Panc1 (cell line): Measurements from ENCODE around the gene ADAM22. TPM values are rescaled to one million over a fixed set of nuclear protein-coding genes. Genes with fewer than 3 reads are reported as not detected.
A peak's percentile ranks its signal among the peaks of the same experiment; 100 is the strongest.

ENCODE experiments used
- ATAC-seq: fragments of 200-7000 bp; cut with Tn5 transposase; 2 replicates; pipeline ENCODE4 v1.9.1; 2020; ENCODE audit warnings: mild to moderate bottlenecking, moderate library complexity
- BruUV-seq: library from RNA; stranded (reverse); fragments of 400-500 nt; replicated peaks from 2 replicates; lab custom pipeline; 2021; lab: Mats Ljungman, UMichigan
- CTCF ChIA-PET: fragments of 300-600 bp; sonication (Branson Sonifier 250); formaldehyde crosslinking; loops from one replicate; lab custom pipeline; 2022; ENCODE audit warnings: antibody characterized with exemption; lab: Charles Lee
- POLR2A ChIA-PET: fragments of 300-600 bp; sonication (Branson Sonifier 250); formaldehyde crosslinking; loops from one replicate; lab custom pipeline; 2022; ENCODE audit warnings: antibody characterized with exemption; lab: Charles Lee
- DNase-seq: peaks from one replicate; pipeline ENCODE4 v3.0.0-alpha.2; 2010; ENCODE audit warnings: low read depth, low spot score
- H3K27ac ChIP-seq: 2 replicates; pipeline ENCODE4 v1.5.1; 2011; ENCODE audit warnings: mild to moderate bottlenecking, low read length, inconsistent platforms
- H3K27me3 ChIP-seq: fragments of 200-500 bp; sonication (Bioruptor generic); 2 replicates; pipeline ENCODE4 v1.6.0; 2014; ENCODE audit warnings: low read length, inconsistent platforms; ENCODE audit not compliant: control insufficient read depth, insufficient read depth
- H3K36me3 ChIP-seq: fragments of 200-500 bp; sonication (Bioruptor generic); 2 replicates; pipeline ENCODE4 v1.5.1; 2014; ENCODE audit warnings: inconsistent platforms, mild to moderate bottlenecking, low read length, moderate library complexity; ENCODE audit not compliant: control insufficient read depth, insufficient read depth
- H3K4me1 ChIP-seq: 2 replicates; pipeline ENCODE4 v1.5.1; 2011; ENCODE audit warnings: inconsistent platforms, mild to moderate bottlenecking, low read length, moderate library complexity; ENCODE audit not compliant: control insufficient read depth, insufficient read depth
- H3K4me3 ChIP-seq, 2 experiments: 2 replicates each; pipeline ENCODE4 v1.5.1; 2011 to 2012; ENCODE audit warnings: low read depth in 2 of 2, low read length in 2 of 2, mild to moderate bottlenecking in 2 of 2, inconsistent platforms in 1 of 2, moderate library complexity in 1 of 2
- H3K9me3 ChIP-seq: fragments of 200-500 bp; sonication (Bioruptor generic); 2 replicates; pipeline ENCODE4 v1.5.1; 2014; ENCODE audit warnings: low read depth, mild to moderate bottlenecking, inconsistent platforms, low read length, moderate library complexity; ENCODE audit not compliant: control insufficient read depth, insufficient read depth
- POLR2AphosphoS5 ChIP-seq: IDR thresholded peaks from 2 replicates; pipeline ENCODE4 v1.6.1; 2012; ENCODE audit warnings: mild to moderate bottlenecking, low read depth, low read length, moderate library complexity
- SIN3A ChIP-seq: IDR thresholded peaks from 2 replicates; pipeline ENCODE4 v1.6.1; 2012; ENCODE audit warnings: low read depth, mild to moderate bottlenecking, low read length, moderate library complexity, borderline replicate concordance; ENCODE audit not compliant: insufficient read depth
- TCF7L2 ChIP-seq: IDR thresholded peaks from 2 replicates; pipeline ENCODE4 v1.6.1; 2011; ENCODE audit warnings: mild to moderate bottlenecking, low read depth, low read length, inconsistent platforms
- in situ Hi-C: cut with HindIII; loops from 2 replicates; pipeline ENCODE4 v1.10.0; 2016; ENCODE audit warnings: low sequenced_read_pairs, low pct_unique_long_range_greater_than_20kb
- intact Hi-C: fragments of 100-400 bp; cut with micrococcal nuclease; formaldehyde crosslinking; loops from one replicate; pipeline ENCODE4 v1.10.0; 2022; ENCODE audit not compliant: unreplicated experiment
- total RNA-seq: library from RNA; stranded (reverse); gene quantifications from one replicate; pipeline ENCODE4 v1.2.1, GENCODE V29; 2021; ENCODE audit not compliant: unreplicated experiment
- TF ChIP-seq, protein P1 (sequence below): fragments of 450-650 bp; IDR thresholded peaks from 2 replicates; pipeline ENCODE4 v1.5.1; 2017; ENCODE audit warnings: mild to moderate bottlenecking
- TF ChIP-seq, protein P2 (sequence below), 2 experiments: IDR thresholded peaks; 2 replicates each; pipeline ENCODE4 v1.6.1; 2011 to 2012; ENCODE audit warnings: low read depth in 2 of 2, control low read depth in 1 of 2, low read length in 1 of 2, mild to moderate bottlenecking in 1 of 2, moderate library complexity in 1 of 2; ENCODE audit not compliant: insufficient read depth in 1 of 2

The ADAM22 gene
- total RNA-seq, 1 experiment from 2014 or later: 4.2 TPM

GRCh38 chr7:88218836-88219605 is 285.0 kb downstream of the ADAM22 start:
- Histone ChIP-seq H3K4me3 (peak overlapping the region; percentile 89 to 93), H3K36me3 (peaks cover 13% of the 10 kb centered on the region), H3K9me3 (no peaks in the 10 kb centered on the region), H3K27me3 (no peaks in the 10 kb centered on the region), H3K4me1 (peaks cover 13% of the 10 kb centered on the region), H3K27ac (peak overlapping the region; percentile 89)
- DNase-seq (no peak), ATAC-seq (peak; percentile 19)
- intact Hi-C loops (no loop called here), in situ Hi-C loops (no loop called here)
- CTCF ChIA-PET: no interaction called here
- POLR2A ChIA-PET: interaction anchor here (0.6 kb wide), 2 partner anchors 89 to 770 kb away, joined by 3 to 6 read pairs; no protein-coding TSS in a partner anchor
- TF ChIP-seq POLR2AphosphoS5 (no peak), TCF7L2 (no peak), SIN3A (no peak)
- TF ChIP-seq, protein P1, sequence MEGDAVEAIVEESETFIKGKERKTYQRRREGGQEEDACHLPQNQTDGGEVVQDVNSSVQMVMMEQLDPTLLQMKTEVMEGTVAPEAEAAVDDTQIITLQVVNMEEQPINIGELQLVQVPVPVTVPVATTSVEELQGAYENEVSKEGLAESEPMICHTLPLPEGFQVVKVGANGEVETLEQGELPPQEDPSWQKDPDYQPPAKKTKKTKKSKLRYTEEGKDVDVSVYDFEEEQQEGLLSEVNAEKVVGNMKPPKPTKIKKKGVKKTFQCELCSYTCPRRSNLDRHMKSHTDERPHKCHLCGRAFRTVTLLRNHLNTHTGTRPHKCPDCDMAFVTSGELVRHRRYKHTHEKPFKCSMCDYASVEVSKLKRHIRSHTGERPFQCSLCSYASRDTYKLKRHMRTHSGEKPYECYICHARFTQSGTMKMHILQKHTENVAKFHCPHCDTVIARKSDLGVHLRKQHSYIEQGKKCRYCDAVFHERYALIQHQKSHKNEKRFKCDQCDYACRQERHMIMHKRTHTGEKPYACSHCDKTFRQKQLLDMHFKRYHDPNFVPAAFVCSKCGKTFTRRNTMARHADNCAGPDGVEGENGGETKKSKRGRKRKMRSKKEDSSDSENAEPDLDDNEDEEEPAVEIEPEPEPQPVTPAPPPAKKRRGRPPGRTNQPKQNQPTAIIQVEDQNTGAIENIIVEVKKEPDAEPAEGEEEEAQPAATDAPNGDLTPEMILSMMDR: no peak
- TF ChIP-seq, protein P2, sequence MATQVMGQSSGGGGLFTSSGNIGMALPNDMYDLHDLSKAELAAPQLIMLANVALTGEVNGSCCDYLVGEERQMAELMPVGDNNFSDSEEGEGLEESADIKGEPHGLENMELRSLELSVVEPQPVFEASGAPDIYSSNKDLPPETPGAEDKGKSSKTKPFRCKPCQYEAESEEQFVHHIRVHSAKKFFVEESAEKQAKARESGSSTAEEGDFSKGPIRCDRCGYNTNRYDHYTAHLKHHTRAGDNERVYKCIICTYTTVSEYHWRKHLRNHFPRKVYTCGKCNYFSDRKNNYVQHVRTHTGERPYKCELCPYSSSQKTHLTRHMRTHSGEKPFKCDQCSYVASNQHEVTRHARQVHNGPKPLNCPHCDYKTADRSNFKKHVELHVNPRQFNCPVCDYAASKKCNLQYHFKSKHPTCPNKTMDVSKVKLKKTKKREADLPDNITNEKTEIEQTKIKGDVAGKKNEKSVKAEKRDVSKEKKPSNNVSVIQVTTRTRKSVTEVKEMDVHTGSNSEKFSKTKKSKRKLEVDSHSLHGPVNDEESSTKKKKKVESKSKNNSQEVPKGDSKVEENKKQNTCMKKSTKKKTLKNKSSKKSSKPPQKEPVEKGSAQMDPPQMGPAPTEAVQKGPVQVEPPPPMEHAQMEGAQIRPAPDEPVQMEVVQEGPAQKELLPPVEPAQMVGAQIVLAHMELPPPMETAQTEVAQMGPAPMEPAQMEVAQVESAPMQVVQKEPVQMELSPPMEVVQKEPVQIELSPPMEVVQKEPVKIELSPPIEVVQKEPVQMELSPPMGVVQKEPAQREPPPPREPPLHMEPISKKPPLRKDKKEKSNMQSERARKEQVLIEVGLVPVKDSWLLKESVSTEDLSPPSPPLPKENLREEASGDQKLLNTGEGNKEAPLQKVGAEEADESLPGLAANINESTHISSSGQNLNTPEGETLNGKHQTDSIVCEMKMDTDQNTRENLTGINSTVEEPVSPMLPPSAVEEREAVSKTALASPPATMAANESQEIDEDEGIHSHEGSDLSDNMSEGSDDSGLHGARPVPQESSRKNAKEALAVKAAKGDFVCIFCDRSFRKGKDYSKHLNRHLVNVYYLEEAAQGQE (IDR thresholded peaks at IDR 0.05; ENCODE audit: insufficient read depth in 1 of 2, low read depth in 2 of 2, low read length in 1 of 2): no peak
- BruUV-seq: no TSS peak

GRCh38 chr7:88219781-88220747 is 286.0 kb downstream of the ADAM22 start, which contains the start of gene SRI:
Gene SRI (minus strand): TSS chr7:88220038. CDS start chr7:88220026, 12 bp downstream.
- in situ Hi-C loops (no loop called here), intact Hi-C loops (no loop called here)
- H3K27ac ChIP-seq: peak within 1 kb of the TSS; percentile 89
- H3K4me1 ChIP-seq: peaks cover 13% of the 10 kb centered on the region
- H3K36me3 ChIP-seq: peaks cover 9% of the 10 kb centered on the region
- CTCF ChIA-PET: no interaction called here
- no peaks in the 10 kb centered on the region for H3K9me3 ChIP-seq
- POLR2A ChIA-PET: no interaction called here
- ATAC-seq (peak; percentile 99), DNase-seq (peak; percentile 64)
- H3K27me3 ChIP-seq: no peaks in the 10 kb centered on the region
- no TSS peak for BruUV-seq
- H3K4me3 ChIP-seq: peak within 1 kb of the TSS; percentile 89 to 93
- peak; percentile 91; the same call in 1 of the 2 replicates for TF ChIP-seq SIN3A
- TF ChIP-seq, protein P1: peak; percentile 65
- TF ChIP-seq POLR2AphosphoS5: peak; percentile 69; the same call in 1 of the 2 replicates
- TF ChIP-seq, protein P2 (IDR thresholded peaks at IDR 0.05; ENCODE audit: insufficient read depth in 1 of 2, low read depth in 2 of 2, low read length in 1 of 2): no peak
- no peak for TF ChIP-seq TCF7L2
